Thyroid gland (tissue), 4 donors: ENCODE results near the gene FABP7.

ENCODE experiments used
- POLR2A ChIP-seq, 2 donors: fragments of 450-650 bp; IDR thresholded peaks; one replicate each; pipeline ENCODE4 v1.6.1; 2017; ENCODE audit warnings: antibody characterized with exemption in 2 of 2, mild to moderate bottlenecking in 2 of 2, moderate library complexity in 1 of 2
- TF ChIP-seq, protein P1 (sequence below), 6 experiments: fragments of 200-600 bp in 3 of 6; fragments of 450-650 bp in 3 of 6; sonication (generic) in 3 of 6; IDR thresholded peaks; one replicate each; pipeline ENCODE4 v1.5.1; 2016 to 2019; ENCODE audit warnings: antibody characterized with exemption in 6 of 6, mild to moderate bottlenecking in 2 of 6, inconsistent platforms in 1 of 6, moderate library complexity in 1 of 6

DNA sequence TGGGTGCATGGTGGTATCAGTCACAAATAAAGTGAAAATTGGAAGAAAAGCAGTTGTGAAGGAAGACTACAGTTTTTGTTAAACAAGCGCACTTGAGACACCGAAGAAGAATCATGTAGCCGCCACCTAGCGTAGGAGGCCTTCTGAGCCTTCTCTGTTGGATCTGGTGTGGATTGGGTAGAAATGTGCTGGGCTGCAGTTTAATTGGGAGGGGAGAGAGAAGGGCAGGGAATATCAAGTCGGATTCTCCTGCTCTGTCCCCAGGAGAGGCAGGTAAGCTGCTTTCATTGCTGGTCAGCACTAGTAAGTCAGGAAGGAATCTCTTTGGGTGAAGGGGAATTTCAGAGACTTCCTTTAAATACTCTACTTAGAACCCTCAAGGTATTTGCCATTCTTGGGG lies 1.2 kb upstream of the FABP7 start:
- TF ChIP-seq, protein P1, sequence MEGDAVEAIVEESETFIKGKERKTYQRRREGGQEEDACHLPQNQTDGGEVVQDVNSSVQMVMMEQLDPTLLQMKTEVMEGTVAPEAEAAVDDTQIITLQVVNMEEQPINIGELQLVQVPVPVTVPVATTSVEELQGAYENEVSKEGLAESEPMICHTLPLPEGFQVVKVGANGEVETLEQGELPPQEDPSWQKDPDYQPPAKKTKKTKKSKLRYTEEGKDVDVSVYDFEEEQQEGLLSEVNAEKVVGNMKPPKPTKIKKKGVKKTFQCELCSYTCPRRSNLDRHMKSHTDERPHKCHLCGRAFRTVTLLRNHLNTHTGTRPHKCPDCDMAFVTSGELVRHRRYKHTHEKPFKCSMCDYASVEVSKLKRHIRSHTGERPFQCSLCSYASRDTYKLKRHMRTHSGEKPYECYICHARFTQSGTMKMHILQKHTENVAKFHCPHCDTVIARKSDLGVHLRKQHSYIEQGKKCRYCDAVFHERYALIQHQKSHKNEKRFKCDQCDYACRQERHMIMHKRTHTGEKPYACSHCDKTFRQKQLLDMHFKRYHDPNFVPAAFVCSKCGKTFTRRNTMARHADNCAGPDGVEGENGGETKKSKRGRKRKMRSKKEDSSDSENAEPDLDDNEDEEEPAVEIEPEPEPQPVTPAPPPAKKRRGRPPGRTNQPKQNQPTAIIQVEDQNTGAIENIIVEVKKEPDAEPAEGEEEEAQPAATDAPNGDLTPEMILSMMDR (IDR thresholded peaks at IDR 0.05) = no peak
- TF ChIP-seq POLR2A (IDR thresholded peaks at IDR 0.05) = no peak
